ENCODE results near the gene MKX. TPM values are rescaled to one million over a fixed set of nuclear protein-coding genes. Genes with fewer than 3 reads are reported as not detected.

Gene MKX
- total RNA-seq, 4 donors from 2014 or later, result 0.63 to 1.2 (median 1.0) TPM

DNA sequence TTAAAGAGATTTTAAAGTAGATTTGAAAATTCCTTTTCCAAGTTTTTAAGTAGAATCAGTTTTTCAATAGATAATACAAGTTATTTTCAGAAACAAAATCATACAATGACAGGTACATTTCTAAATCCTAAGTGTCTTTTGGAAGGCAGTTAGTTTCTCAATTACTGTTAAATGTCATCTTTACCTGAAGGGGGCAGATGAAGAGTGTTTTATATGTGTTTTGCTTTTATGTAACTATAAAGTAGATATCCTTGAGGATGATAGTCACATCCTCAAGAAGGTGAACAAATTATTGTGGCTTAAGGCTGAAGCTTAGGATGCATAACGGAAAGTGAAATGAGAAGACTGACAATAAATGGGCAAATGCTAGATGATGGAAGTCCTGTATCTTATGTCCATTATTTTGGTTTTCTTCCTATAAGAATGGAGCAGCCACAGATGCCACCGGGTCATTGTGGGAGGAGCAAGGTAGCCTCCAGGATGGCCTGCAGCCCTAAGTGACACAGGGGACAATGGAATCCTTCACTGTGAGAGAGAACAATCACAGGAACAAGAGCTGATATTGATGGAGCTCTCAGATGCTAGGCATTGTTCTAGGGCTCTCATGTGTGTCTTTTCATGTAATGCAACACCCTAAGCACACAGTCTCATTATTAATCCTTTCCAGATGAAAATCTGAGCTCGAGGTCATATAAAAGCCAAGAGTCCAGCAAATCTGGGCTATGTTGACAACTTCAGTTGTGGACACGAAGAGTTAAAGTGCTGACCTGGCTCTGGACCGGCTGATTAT, 14.1 kb upstream of the MKX start:
- Histone ChIP-seq H3K36me3 (no peaks in the 10 kb centered on the region), H3K4me1 (no peaks in the 10 kb centered on the region), H3K9me3 (no peaks in the 10 kb centered on the region), H3K4me3 (no peak overlapping the region), H3K27me3 (no peaks in the 10 kb centered on the region), H3K27ac (no peak overlapping the region)
- DNase-seq (ENCODE audit: low spot score in 2 of 2), result no peak
- 53 to 59% methylated on average over 5 of the region's 5 CpGs for WGBS, 2 donors
- TF ChIP-seq, protein P1, sequence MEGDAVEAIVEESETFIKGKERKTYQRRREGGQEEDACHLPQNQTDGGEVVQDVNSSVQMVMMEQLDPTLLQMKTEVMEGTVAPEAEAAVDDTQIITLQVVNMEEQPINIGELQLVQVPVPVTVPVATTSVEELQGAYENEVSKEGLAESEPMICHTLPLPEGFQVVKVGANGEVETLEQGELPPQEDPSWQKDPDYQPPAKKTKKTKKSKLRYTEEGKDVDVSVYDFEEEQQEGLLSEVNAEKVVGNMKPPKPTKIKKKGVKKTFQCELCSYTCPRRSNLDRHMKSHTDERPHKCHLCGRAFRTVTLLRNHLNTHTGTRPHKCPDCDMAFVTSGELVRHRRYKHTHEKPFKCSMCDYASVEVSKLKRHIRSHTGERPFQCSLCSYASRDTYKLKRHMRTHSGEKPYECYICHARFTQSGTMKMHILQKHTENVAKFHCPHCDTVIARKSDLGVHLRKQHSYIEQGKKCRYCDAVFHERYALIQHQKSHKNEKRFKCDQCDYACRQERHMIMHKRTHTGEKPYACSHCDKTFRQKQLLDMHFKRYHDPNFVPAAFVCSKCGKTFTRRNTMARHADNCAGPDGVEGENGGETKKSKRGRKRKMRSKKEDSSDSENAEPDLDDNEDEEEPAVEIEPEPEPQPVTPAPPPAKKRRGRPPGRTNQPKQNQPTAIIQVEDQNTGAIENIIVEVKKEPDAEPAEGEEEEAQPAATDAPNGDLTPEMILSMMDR (IDR thresholded peaks at IDR 0.05), result no peak
- TF ChIP-seq EP300 (IDR thresholded peaks at IDR 0.05) (no peak), POLR2A (IDR thresholded peaks at IDR 0.05) (no peak)

DNA sequence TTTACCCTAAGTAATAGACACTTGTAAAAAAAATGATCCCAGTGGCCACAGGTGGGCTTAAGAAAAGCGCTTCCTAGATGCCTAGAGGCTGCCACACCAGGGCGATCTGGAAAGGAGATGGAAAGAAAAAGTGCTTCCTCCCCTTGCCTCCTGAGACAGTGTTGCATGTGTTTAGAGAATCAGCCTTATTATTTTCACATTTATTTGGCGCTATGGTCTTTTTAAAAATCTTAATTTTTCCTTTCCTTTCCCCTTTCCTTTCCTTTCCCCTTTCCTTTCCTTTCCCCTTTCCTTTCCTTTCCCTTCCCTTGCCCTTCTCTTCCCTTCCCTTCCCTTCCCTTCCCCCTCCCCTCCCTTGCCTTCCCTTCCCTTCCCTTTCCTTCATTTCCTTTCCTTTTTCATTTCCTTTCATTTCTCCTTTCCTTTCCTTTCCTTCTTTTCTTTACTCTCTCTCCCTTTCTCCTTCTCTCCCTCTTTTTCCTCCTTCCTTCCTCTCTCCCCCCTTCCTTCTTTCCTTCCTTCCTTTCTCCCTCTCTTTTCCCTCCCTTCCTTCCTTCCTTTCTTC, 7.1 kb upstream of the MKX start:
- no peaks in the 10 kb centered on the region for H3K36me3 ChIP-seq
- no peak overlapping the region for H3K4me3 ChIP-seq
- peaks cover 0 to 33% of the 10 kb centered on the region in 2 donors for H3K27me3 ChIP-seq
- H3K9me3 ChIP-seq, result no peaks in the 10 kb centered on the region
- H3K4me1 ChIP-seq, result no peaks in the 10 kb centered on the region
- H3K27ac ChIP-seq, result no peak overlapping the region
- no peak for TF ChIP-seq POLR2A (IDR thresholded peaks at IDR 0.05)
- no peak for TF ChIP-seq EP300 (IDR thresholded peaks at IDR 0.05)
- TF ChIP-seq, protein P1 (IDR thresholded peaks at IDR 0.05), result no peak
- no peak for DNase-seq (ENCODE audit: low spot score in 2 of 2)
- 65 to 69% methylated on average over 3 of the region's 3 CpGs for WGBS, 2 donors

DNA sequence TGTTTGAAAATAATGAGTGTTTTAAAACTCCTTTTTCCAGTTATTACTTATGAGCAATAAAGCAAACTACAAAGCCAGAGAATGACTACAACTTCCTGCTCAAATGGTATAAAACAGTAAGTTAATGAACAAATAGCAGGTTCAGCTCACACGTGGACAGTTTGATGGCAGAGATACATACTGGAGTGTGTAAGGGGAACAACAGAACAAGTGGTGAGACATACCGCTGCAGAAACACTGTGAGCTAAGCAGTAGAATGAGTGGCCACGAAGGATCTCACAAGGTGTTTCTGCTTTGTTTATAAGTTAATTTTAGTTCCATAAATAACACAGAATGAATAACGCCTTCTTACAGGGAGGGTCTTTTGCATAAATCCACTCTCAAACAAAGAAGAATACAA, 3.0 kb upstream of the MKX start:
- Histone ChIP-seq H3K27me3 (peaks cover 0 to 74% of the 10 kb centered on the region in 2 donors), H3K27ac (no peak overlapping the region), H3K9me3 (no peaks in the 10 kb centered on the region), H3K4me1 (peaks cover 0 to 35% (median 18%) of the 10 kb centered on the region in 4 donors), H3K4me3 (no peak overlapping the region), H3K36me3 (no peaks in the 10 kb centered on the region)
- no peak for DNase-seq (ENCODE audit: low spot score in 2 of 2)
- WGBS, 2 donors, result 44 to 46% methylated on average over 4 of the region's 4 CpGs
- TF ChIP-seq EP300 (IDR thresholded peaks at IDR 0.05) (no peak), POLR2A (IDR thresholded peaks at IDR 0.05) (no peak)
- TF ChIP-seq, protein P1 (IDR thresholded peaks at IDR 0.05), result no peak

DNA sequence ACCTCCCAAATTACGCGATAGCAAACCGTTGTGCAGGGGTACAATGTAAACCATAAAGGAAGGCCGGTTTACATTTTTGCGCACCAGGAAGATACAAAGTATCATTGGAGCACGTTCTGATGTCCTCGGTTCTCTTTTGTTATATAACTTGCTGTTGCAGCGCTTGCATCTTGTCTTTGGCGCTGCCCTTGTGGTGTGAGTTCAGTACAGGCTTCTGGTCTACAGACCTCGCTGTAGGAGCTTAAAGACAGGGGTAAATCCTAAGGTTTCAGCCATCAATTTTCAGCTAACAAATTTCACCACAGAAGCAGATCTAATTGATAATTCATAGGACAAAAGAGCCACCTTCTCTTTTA, 1.5 kb upstream of the MKX start:
- Histone ChIP-seq H3K27me3 (peaks cover 0 to 87% of the 10 kb centered on the region in 2 donors), H3K9me3 (no peaks in the 10 kb centered on the region), H3K4me3 (peak overlapping the region in 1 of 4 donors; percentile 51), H3K27ac (no peak overlapping the region), H3K4me1 (peaks cover 0 to 49% (median 22%) of the 10 kb centered on the region in 4 donors), H3K36me3 (no peaks in the 10 kb centered on the region)
- TF ChIP-seq, protein P1 (IDR thresholded peaks at IDR 0.05), result no peak
- TF ChIP-seq EP300 (IDR thresholded peaks at IDR 0.05) (no peak), POLR2A (IDR thresholded peaks at IDR 0.05) (no peak)
- WGBS, 2 donors, result 24 to 31% methylated on average over 10 of the region's 10 CpGs
- DNase-seq (ENCODE audit: low spot score in 2 of 2), result no peak

DNA sequence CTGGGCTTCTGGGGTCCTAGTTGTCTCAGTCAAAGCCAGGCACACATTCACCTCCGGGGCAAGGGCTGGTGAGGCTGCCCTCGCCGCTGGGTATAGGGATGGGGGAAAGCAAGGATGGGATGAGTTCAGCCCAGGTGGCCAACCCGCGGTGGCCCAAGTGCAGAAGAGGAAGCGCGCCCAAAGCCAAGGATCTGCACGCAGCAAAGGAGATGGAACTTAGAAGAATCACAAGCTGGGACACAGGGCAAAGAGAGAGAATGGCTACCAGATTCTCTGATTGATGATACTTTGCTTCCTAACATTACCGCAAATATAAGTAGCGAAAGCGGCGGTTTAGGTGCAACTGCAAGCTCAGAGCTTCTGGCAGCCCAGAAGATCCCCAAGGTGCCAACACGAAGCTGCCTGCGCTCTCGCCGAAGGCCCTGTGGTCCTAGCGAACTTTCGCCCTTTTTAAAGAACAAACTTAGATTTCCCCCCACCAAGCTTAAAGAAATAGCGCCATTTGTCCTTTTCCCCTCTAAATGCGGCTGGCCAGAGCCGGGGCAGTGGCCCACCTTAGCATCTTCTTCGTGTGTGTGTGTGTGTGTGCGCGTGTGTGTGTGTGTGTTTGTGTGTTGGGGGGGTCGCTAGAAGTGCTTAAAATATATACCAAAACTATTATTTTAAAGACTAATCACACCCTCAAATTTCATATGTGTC, 927 bp upstream of the MKX start:
- Histone ChIP-seq H3K27me3 (peaks cover 0 to 91% of the 10 kb centered on the region in 2 donors), H3K4me3 (peak overlapping the region; percentile 9 to 58 (median 39)), H3K36me3 (no peaks in the 10 kb centered on the region), H3K4me1 (peaks cover 0 to 54% (median 27%) of the 10 kb centered on the region in 4 donors), H3K27ac (no peak overlapping the region), H3K9me3 (no peaks in the 10 kb centered on the region)
- 6 to 9% methylated on average over 25 of the region's 25 CpGs for WGBS, 2 donors
- DNase-seq (ENCODE audit: low spot score in 2 of 2), result no peak
- TF ChIP-seq, protein P1 (IDR thresholded peaks at IDR 0.05), result no peak
- TF ChIP-seq POLR2A (IDR thresholded peaks at IDR 0.05) (no peak), EP300 (IDR thresholded peaks at IDR 0.05) (no peak)

All from tibial nerve (tissue), 4 donors.